ENCODE data around the gene HOXC13.

Gene HOXC13

GRCh38 chr12:53954694-53955035, 16.0 kb downstream of the HOXC13 start, which contains the start of gene HOXC12:
Gene HOXC12, plus strand, starts transcription at chr12:53954903. Its CDS starts 27 bp downstream, at chr12:53954930.
- DNase-seq (ENCODE audit: low read depth in 2 of 2, low spot score in 1 of 2) = no peak

GRCh38 chr12:53955036-53955775, 16.6 kb downstream of the HOXC13 start:
- no peak for DNase-seq (ENCODE audit: low read depth in 2 of 2, low spot score in 1 of 2)

- DNase-seq (ENCODE audit: low read depth in 2 of 2, low spot score in 1 of 2) = no peak
Measured at GRCh38 chr12:53955776-53956250, 17.2 kb downstream of the HOXC13 start.

GRCh38 chr12:53956251-53956887, 17.7 kb downstream of the HOXC13 start:
- no peak for DNase-seq (ENCODE audit: low read depth in 2 of 2, low spot score in 1 of 2)

GRCh38 chr12:53956914-53957536, 18.4 kb downstream of the HOXC13 start:
- DNase-seq (ENCODE audit: low read depth in 2 of 2, low spot score in 1 of 2) = no peak

GRCh38 chr12:53958128-53958527, 19.5 kb downstream of the HOXC13 start:
- no peak for DNase-seq (ENCODE audit: low read depth in 2 of 2, low spot score in 1 of 2)

- no peak for DNase-seq (ENCODE audit: low read depth in 2 of 2, low spot score in 1 of 2)
Measured at GRCh38 chr12:53959314-53959713, 20.7 kb downstream of the HOXC13 start.

GRCh38 chr12:53960187-53961024, 21.8 kb downstream of the HOXC13 start:
- no peak for DNase-seq (ENCODE audit: low read depth in 2 of 2, low spot score in 1 of 2)

GRCh38 chr12:53961025-53961761, 22.6 kb downstream of the HOXC13 start:
- DNase-seq (ENCODE audit: low read depth in 2 of 2, low spot score in 1 of 2) = no peak

GRCh38 chr12:53963005-53963404, 24.4 kb downstream of the HOXC13 start:
- no peak for DNase-seq (ENCODE audit: low read depth in 2 of 2, low spot score in 1 of 2)

GRCh38 chr12:53963434-53964314, 25.0 kb downstream of the HOXC13 start:
- DNase-seq (ENCODE audit: low read depth in 2 of 2, low spot score in 1 of 2) = no peak

GRCh38 chr12:53964315-53964713, 25.7 kb downstream of the HOXC13 start:
- no peak for DNase-seq (ENCODE audit: low read depth in 2 of 2, low spot score in 1 of 2)

GRCh38 chr12:53965281-53966084, 26.9 kb downstream of the HOXC13 start:
- no peak for DNase-seq (ENCODE audit: low read depth in 2 of 2, low spot score in 1 of 2)

- no peak for DNase-seq (ENCODE audit: low read depth in 2 of 2, low spot score in 1 of 2)
Measured at GRCh38 chr12:53966085-53966384, 27.4 kb downstream of the HOXC13 start.

- DNase-seq (ENCODE audit: low read depth in 2 of 2, low spot score in 1 of 2) = no peak
Measured at GRCh38 chr12:53966385-53967133, 27.9 kb downstream of the HOXC13 start.

GRCh38 chr12:53967421-53967925, 28.8 kb downstream of the HOXC13 start:
- no peak for DNase-seq (ENCODE audit: low read depth in 2 of 2, low spot score in 1 of 2)

GRCh38 chr12:53968214-53969127, 29.8 kb downstream of the HOXC13 start:
- no peak for DNase-seq (ENCODE audit: low read depth in 2 of 2, low spot score in 1 of 2)
